GM21360 (cell line): ENCODE measurements around the gene SH2D3C.
"Not testable (repeated sequence)": the region's sequence is repeated elsewhere in the genome, so short reads cannot be mapped to it uniquely, and the experiment has no call there.

Experiments
- ATAC-seq: cut with Tn5 transposase; IDR thresholded peaks from one replicate; pipeline ENCODE4 v1.9.1; 2021; ENCODE audit warnings: mild to moderate bottlenecking, moderate library complexity; ENCODE audit not compliant: unreplicated experiment

Gene SH2D3C

DNA sequence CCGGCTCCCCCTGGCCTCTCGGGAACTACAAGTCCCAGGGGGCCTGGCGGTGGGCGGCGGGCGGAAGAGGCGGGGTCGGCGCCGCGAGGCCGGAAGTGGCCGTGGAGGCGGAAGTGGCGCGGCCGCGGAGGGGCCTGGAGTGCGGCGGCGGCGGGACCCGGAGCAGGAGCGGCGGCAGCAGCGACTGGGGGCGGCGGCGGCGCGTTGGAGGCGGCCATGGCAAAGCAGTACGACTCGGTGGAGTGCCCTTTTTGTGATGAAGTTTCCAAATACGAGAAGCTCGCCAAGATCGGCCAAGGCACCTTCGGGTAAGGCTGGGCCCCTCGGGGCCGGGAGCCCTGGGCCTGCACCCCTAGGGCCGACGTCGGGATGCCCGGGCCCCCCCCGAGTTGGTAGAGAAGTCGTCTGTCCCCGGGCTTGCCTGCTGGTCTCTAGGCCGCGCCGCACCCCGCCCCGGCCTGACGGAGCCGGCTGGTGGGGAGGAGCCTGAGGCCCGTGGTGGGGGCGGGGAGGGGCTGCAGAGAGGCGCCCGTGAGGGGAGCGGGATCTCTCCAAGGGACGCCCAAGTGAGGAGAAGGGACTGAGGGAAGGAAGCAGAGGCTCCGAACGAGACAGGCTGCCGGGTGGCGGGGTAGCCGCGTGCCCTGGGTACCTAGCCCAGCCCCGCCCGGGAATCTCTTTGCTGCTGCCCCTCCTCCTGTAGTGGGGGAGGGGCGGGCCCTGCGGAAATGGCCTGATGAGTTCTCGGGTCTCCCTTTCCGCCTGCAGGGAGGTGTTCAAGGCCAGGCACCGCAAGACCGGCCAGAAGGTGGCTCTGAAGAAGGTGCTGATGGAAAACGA is 7.7 kb upstream of the SH2D3C start, which contains the start of gene CDK9:
Gene CDK9, plus strand, starts transcription at position 102 of the 840 bp plus-strand sequence. Its CDS starts 115 bp downstream, at position 217.
- ATAC-seq: peak; percentile 45

DNA sequence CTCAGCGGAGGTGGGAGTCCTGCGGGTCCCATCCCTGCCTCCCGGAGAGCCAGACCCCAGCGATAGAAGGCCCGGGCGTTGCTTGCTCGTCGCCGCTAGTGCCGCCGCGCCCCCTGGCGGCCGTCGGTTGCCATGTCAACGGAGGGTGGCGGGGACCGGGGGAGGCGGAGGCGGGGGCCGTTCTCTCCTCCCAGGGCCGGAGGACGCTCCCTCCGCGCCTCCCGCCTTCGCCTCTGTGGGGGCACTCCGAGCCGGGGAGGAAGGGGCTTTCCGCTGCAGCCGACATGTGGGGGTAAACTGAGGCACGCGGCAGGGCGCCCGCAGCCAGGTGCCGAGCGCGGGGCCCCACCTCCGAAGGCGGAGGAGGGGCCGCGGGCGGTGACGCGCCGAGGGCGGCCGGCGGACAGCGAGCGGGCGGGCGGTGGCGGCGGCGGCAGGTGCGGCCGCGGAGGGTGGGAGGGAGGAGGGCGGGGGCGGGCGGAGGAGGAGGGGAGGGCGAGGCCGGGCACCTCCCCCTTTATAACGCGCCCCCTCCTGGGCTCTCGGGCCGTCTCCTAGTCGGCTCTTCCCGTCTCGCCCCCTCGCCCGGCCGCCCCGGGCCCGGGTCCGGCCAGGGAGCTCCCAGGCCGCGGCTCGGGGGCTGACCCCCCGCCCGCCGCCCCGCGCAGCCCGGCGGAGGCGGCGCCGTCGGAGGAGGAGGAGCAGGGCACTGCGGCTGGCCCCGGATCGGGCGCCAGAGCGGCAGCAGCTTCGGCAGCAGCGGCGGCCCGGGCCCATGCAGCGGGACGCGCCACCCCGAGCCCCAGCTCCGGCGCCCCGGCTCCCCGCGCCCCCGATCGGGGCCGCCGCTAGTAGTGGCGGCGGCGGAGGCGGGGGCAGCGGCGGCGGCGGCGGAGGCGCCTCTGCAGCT is 6.8 kb upstream of the SH2D3C start:
- peak; percentile 43 for ATAC-seq

DNA sequence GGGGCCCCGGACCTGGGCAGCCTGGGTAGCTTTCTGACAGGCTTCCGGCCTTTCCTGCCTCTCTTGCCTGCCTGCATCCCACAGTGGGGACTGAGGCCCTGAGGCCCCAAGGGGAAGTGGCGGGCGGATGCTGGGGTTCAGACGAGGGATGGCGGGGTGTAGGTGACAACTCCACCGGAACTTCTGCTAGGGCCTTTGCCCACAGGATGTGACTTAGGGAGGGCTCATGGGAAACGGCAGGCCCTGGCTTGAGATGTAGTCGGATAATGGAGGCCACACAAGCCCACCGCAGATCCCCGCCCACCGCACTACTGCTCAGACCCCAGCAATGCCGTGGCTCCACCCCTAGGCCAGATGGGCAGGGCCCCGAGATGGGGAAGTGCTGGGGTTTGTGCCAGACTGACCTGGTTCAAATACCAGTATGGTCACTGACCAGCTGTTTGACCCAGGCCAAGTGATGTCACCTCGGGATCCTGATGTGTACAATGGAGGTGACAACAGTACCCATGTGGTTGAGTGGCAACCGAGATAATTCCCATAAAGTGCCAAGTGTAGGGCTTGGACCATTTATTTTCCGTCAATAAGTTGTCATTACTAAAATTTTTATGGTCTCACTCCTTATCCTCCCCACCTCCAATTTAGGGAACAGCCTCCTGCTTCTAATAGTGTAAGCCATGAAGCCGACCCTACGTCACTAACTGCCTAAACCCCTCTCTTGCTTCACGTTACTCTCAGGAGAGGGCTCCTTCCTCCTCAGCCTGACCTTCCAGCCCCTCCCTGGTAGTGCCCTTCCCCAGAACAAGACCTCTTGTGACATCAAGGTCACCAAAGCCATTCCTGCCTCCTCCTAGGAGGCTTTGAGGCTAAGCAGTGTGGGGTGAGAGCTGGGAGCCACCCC is 4.9 kb upstream of the SH2D3C start:
- no peak for ATAC-seq

DNA sequence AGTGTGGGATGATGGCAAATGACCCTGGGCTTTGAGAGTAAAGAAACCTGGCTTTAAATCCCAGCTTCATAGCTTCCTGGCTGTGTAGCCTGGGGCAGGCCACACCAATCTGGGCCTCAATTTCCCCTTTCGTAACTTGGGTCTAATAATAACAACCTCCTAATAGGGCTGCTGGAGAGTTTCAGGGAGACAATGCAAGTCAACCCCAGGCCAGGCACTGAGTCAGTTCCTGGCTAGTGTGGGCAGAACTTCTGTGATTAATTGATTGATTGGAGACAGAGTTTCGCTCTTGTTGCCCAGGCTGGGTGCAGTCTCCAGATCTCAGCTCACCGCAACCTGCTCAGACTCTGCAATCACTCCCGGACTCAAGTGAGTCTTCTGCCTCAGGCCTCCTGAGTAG is 3.3 kb upstream of the SH2D3C start:
- no peak for ATAC-seq

DNA sequence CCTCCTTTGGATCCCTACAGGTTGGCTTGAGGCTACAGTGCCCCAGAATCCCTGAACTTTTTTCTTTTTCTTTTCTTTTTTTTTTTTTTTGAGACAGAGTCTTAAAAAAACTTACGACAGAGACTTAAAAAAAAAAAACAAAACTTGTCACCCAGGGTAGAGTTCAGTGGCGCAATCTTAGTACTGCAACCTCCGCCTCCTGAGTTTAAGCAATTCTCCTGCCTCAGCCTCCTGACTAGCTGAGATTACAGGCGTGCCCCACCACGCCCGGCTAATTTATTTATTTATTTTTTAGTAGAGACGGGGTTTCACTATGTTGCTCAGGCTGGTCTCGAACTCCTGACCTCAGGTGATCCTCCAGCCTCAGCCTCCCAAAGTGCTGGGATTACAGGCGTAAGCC is 2.4 kb upstream of the SH2D3C start:
- ATAC-seq: not testable (repeated sequence)

DNA sequence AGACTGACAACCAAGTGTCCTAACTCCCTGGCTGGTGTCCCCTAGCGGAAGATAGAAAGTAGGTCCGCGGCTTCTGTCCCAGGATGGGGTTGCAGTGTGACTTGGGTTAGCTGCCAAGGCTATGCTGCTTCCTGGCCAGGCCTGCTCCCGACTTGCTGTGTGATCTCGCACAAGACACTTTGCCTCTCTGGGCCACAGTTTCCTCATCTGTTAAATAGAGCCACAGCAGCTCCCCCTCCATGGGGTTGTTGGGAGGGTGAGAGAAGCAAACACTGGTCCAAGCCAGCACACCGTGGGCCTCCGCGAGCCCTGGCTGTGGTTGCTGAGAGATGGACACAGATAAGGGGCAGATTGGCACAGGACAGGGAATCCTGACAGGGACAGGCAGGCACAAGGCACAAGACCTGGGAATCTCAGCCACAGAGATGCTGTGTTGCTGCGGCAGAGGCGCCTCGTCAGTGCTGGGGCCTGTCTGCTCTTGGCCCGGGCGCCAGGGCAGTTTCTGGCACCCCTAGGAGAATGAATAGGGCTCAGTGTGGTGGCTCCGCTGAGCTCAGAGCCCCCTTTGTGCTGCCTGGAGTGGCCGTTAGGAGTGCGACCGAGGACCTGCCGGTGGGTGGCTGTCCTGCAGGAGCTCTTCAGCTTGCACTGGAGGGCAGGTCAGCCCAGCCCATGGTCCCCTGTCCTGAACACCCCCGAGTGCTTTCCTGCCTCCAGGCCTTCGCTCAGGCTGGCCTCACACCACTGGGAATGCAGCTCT is 1.8 kb upstream of the SH2D3C start:
- no peak for ATAC-seq

DNA sequence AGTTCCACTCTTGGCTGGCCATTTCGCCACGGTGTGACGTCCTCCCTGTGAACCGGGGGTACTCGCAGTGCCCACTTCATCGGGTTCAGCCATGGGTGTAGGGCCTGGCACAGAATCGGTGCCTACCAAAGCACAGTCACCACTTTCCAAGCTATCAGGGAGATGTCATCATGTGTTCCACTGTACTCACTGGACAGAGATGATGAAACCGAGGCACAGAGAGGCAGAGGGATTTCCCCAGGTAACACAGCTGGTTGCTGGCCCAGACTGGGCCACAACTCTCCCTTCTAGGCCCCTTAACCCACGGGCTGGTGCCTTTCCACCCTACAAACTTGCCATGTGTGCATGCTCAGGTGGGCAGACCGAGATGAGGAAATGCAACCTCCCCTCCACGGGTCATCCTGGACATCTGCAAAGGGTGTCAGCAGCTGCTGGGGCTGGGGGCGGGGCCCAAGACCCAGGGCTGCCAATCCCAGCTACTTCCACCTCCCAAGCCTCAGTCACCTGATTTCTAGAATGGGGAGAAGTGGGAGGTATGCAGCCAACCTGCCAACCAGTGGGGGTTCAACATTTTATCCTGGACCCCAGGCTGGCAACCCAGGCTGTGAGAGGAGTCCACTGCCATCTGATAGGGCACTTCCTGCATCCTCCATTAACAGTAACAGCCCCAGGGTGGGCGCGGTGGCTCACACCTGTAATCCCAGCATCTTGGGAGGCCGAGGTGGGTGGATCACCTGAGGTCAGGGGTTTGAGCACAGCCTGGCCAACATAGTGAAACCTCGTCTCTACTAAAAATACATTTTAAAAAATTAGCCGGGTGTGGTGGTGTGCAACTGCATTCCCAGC is 893 bp upstream of the SH2D3C start:
- ATAC-seq: peak; percentile 34

DNA sequence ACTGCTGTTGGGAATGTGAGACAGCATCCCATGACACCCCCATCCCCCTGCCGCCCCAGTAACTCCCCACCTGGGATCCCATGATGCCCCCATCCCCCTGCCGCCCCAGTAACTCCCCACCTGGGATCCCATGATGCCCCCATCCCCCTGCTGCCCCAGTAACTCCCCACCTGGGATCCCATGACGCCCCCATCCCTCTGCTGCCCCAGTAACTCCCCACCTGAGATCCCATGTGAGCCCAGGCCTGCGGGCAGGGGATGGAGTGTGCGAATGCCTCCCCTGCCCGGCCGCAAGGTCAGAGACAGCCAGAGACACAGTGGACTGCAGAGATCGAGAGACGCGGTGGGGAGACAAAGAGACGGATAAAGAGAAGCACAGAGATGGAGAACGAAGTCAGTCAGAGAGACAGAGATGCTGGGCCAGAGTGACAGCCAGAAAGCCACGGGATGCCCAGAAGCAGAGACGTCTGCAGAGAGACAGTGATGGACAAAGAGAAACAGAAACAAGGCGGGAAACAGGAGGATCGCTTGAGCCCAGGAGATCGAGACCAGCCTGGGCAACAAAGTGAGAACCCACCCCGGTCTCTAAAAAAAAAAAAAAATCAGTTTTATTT is 992 bp downstream of the SH2D3C start:
- no peak for ATAC-seq

DNA sequence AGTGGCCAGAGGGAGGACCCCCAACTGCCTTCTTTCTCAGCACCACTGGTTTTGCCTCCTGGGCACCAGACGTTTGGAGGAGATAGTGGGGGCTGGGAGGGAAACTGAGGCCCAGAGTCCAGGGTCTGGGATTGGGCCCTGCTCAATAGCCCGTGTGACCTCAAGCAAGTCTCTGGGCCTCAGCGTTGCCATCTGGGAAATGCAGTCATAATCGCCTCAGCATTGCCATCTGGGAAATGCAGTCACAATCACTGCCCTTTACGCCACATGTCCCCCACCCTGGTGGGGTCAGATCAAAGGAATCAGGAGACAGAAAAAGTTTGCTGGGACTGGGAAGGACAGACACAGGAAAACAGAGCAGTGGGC is 1.6 kb downstream of the SH2D3C start:
- no peak for ATAC-seq

DNA sequence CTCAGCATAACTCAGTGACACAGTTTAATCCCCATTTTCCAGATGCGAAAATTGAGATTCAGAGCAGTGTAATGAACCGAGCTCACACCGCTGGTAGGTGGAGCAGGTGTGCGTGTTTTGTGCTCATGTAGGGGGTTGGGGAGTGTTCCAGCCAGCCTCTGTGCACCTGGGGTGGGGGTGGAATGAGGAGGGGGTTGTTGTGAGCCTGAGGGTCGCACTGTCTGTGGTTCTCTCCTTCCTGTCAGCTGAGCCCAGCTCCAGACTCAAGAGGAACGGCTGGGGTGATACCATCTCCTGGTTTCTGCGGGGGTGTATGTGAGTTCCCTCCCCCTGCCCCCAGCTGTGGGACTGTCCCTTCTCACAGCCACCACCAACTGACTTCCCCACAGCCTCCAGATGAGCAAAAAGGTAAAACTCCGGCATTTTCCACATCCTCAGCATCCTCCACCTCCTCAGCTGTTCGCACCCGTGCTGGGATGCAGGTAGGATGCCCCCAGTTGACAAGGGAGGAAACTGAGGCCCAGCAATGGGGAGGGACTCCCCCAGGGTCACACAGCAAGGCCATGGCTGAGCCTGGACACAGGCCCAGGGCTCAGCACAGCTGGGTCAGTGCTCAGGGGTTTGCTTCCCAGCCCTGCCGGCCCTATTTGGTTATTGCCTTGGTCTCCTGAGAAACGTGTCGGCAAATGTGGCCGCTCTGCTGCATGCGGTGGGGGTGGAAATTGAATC is 2.1 kb downstream of the SH2D3C start:
- ATAC-seq: no peak

DNA sequence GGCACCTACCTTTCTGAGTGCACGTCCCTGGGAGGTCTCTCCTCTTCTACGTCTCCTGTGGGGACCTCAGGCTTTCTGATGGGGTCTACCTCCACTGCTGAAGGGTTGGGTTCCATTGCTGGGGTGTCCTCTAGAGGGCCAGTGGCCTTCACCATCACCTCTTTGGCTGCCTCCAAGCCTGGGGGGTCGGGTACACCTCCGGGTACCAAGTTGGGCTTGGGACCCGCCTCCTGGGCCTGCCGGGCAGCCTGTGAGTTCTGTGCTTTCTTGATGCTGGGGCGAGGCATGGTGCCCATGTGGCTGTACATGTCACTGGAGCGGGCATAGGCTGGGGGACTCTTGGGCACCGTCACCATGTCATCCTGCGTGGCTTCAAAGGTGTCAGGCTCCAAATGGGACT is 4.5 kb downstream of the SH2D3C start:
- ATAC-seq: no peak

DNA sequence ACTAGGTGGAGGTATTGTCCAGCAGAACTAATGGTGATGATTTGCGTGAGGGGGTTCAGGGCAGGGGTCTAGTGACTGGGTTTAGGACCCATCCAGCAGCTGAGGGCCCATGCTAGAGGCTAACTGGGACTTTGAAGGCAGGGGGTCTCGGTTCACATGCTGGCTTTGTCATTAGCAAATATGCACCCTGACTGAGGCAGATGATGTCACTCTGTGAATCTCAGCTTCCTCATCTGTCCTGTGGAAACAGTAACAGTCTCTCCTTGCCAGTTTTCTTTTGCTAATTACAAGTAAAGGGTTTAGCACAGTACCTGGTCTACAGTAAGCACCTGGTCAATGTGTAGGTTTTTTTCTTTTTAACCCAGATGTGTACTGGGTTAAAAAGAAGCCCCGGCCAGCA is 5.2 kb downstream of the SH2D3C start:
- no peak for ATAC-seq

DNA sequence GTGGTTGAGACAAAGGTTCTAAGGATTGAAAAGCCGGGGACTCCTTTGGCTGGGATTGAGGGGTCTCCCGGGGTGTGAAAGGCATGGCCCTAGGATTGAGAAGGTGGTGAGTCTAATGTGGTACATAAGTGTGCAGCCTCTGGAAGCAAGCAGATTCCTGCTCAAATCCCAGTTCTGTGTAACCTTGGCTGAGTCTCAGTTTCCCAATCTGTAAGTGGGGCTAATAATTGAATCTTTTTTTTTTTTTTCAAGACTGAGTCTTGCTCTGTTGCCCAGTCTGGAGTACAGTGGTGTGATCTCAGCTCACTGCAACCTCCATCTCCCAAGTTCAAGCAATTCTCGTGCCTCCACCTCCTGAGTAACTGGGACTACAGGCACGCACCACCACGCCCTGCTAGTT is 5.9 kb downstream of the SH2D3C start:
- no peak for ATAC-seq

DNA sequence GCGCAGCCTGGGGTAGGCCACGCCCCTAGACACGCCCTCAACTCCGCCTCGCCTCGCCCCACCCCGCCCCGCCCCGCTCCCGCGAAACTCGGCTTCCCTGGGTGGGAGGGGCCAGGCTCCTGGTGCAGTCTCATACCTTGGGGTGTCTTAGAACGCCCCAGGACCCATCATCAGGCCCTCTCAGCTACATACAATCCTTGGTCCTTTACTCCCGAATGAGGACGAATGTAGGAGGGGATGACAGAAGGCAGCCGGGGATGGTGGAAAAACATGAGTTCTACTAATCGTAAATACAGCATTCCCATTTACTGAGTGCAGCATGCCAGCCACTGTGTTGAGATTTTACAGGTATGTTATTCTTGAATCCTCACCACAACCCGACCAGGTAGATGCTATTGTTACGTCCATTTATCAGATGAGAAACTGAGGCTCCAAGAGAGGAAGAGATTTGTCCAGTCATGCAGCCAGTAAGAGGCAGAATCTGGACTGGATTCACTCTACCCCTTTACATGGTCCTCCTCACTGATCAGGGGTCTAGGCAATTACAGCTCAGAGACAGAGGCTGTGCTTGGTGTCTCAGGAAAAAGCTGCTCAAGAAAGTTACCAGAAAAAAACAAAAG is 6.8 kb downstream of the SH2D3C start:
- ATAC-seq: no peak

DNA sequence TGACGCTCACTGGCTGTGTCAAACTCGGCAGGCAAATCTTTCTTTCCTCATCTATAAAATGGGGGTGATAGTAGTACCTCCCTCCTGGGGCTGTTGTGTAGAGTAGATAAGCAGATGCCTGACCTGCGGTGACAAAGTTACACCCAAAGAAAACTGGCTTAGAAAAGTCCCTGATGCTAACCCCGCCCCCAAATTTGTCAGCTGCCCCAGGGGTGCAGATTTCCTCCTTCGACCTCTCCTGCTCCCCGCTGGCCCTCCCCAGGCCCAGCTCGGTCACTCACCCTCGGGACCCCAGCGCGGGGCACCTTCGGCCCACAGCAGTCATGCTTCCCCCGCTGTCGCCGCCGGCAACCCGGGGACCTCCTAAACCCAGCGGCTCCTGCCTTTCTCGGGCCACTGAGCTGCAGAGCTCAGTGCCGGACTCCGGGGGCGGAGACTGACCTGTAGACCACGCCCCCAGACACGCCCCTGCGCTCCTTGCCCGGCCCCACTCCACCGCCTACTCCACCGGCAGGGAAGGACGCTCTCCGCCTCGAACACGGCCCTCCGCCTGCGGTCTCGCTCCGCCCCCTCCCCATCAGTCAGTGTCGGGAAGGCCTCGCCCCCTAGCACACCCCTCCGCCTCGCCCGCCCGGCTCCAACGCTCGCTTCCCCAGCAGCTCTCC is 7.4 kb downstream of the SH2D3C start:
- ATAC-seq: peak; percentile 83

DNA sequence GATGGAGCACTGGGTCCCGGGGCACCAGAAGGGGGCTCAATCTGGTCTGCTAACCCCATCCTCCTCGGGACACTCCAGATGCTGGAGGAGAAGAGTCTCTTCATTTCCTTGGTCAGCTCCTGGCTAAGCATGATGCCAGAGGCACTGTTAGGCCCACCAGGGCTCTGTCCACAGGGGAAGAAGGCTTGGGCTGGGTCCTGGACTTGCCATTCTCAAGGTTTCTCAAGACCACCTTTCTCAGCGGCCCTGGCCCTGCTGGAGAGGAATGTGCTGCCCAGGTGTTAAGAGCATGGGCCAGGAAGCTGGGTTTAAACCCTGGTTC is 7.9 kb downstream of the SH2D3C start:
- ATAC-seq: no peak

DNA sequence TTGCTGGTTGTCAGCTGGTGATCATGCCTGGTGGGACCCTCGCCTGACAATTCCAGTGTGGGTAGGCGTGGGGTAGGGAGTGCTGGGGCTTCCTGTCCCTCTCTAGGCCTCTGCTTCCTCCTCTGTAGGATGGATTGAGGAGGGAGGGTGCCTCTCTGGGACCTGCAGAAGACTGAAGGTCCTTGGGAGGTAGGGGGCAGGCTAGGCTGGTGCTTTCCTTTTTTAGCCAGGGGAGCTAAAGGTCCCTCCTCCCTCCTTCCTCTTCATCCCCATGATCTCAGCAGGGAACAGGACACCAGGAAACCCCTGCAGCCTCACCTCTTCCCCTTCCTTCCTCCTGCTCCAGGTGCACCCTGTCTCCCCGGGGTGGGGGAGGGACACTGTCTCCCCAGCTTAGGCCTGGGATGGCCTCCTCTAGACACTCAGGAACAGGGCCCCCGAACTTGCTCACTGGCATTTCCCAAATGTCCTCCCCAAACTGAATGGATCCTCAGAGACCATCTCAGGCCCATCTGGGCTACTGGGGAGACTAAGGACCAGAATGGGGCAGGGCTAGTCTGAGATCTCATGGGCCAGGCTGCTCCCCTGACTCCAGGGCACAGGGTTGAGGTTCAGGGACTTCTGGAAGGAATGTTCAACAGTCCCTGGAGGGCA is 8.4 kb downstream of the SH2D3C start:
- ATAC-seq: no peak
